GM12891 (cell line): ENCODE data around the gene SZT2. TPM values are rescaled to one million over a fixed set of nuclear protein-coding genes. Genes with fewer than 3 reads are reported as not detected.

Experiments used
- DNase-seq: peaks from one replicate; pipeline ENCODE4 v3.0.0; 2011; ENCODE audit warnings: low spot score; ENCODE audit not compliant: insufficient read length
- FAIRE-seq: peaks from 2 replicates; lab custom pipeline; 2011; peaks lifted over from hg19 to GRCh38; lab: Jason Lieb, UNC
- PAX5 ChIP-seq: IDR thresholded peaks from 2 replicates; pipeline ENCODE4 v1.6.1; 2011; ENCODE audit warnings: low read length, moderate library complexity, mild to moderate bottlenecking; ENCODE audit not compliant: insufficient read depth, severe bottlenecking
- POLR2A ChIP-seq: IDR thresholded peaks from 2 replicates; pipeline ENCODE4 v1.6.1; 2011; ENCODE audit warnings: low read depth, low read length, control low read depth
- POLR2AphosphoS5 ChIP-seq: IDR thresholded peaks from 2 replicates; pipeline ENCODE4 v1.6.1; 2011; ENCODE audit warnings: low read depth, low read length, control low read depth
- POU2F2 ChIP-seq: IDR thresholded peaks from 2 replicates; pipeline ENCODE4 v1.6.1; 2011; ENCODE audit warnings: low read depth, mild to moderate bottlenecking, control low read depth, low read length, moderate library complexity
- SPI1 ChIP-seq: IDR thresholded peaks from 2 replicates; pipeline ENCODE4 v1.6.1; 2011; ENCODE audit warnings: low read depth, low read length, control low read depth
- TAF1 ChIP-seq: IDR thresholded peaks from 2 replicates; pipeline ENCODE4 v1.6.1; 2011; ENCODE audit warnings: low read depth, low read length, control low read depth
- polyA plus RNA-seq: library from polyadenylated mRNA; unstranded; fragments of >200 nt; gene quantifications from one replicate; pipeline ENCODE4 v1.2.1, GENCODE V29; 2012; ENCODE audit warnings: low read depth, missing spikeins, inconsistent platforms; ENCODE audit not compliant: missing spikeins

Gene SZT2
- 11.0 TPM for polyA plus RNA-seq

- TF ChIP-seq PAX5 (peak; percentile 12), POU2F2 (no peak), SPI1 (peak; percentile 86), TAF1 (peak; percentile 62; the same call in 1 of the 2 replicates), POLR2AphosphoS5 (peak; percentile 78), POLR2A (peak; percentile 85)
- peak; percentile 94 for FAIRE-seq
- peak; percentile 93 for DNase-seq
Observed at GRCh38 chr1:43389326-43390313, at the start of gene SZT2, which contains the start of gene MED8. SZT2 (plus strand) TSS chr1:43389899; CDS start chr1:43389969, 70 bp downstream. MED8 (minus strand) TSS chr1:43389800; CDS start chr1:43389764, 36 bp downstream.

- no peak for DNase-seq
Observed at GRCh38 chr1:43340559-43340958, 49.1 kb upstream of the SZT2 start.

GRCh38 chr1:43344267-43344850 is 45.3 kb upstream of the SZT2 start:
- TF ChIP-seq POLR2AphosphoS5 (no peak), PAX5 (no peak), POU2F2 (no peak), POLR2A (no peak), SPI1 (no peak), TAF1 (no peak)
- no peak for FAIRE-seq
- DNase-seq = no peak

More at GRCh38 chr1:43340559-43340958, 49.1 kb upstream of the SZT2 start:
- FAIRE-seq = no peak
- no peak for TF ChIP-seq POLR2A
- no peak for TF ChIP-seq TAF1
- no peak for TF ChIP-seq PAX5
- no peak for TF ChIP-seq POLR2AphosphoS5
- TF ChIP-seq SPI1 = no peak
- no peak for TF ChIP-seq POU2F2

- no peak for TF ChIP-seq POLR2AphosphoS5
- TF ChIP-seq TAF1 = no peak
- no peak for TF ChIP-seq PAX5
- TF ChIP-seq SPI1 = no peak
- TF ChIP-seq POLR2A = no peak
- TF ChIP-seq POU2F2 = no peak
- DNase-seq (no peak), FAIRE-seq (no peak)
Observed at GRCh38 chr1:43345120-43345519, 44.6 kb upstream of the SZT2 start.

GRCh38 chr1:43346636-43347035 is 43.1 kb upstream of the SZT2 start:
- FAIRE-seq (no peak), DNase-seq (no peak)
- TF ChIP-seq POLR2AphosphoS5 (no peak), PAX5 (no peak), TAF1 (no peak), POU2F2 (no peak), SPI1 (no peak), POLR2A (no peak)

- no peak for TF ChIP-seq POU2F2
- TF ChIP-seq POLR2A = no peak
- TF ChIP-seq SPI1 = no peak
- TF ChIP-seq POLR2AphosphoS5 = no peak
- TF ChIP-seq TAF1 = no peak
- no peak for TF ChIP-seq PAX5
- DNase-seq (no peak), FAIRE-seq (no peak)
Observed at GRCh38 chr1:43348343-43348808, 41.3 kb upstream of the SZT2 start.

GRCh38 chr1:43348809-43349593 is 40.7 kb upstream of the SZT2 start:
- peak; percentile 94 for FAIRE-seq
- peak; percentile 77 for DNase-seq

More at GRCh38 chr1:43348809-43349593, 40.7 kb upstream of the SZT2 start:
- TF ChIP-seq POU2F2 (no peak), TAF1 (0 out of 2 replicates have a peak, but pooled peaks have one; percentile 22), POLR2A (peak; percentile 62), SPI1 (no peak), POLR2AphosphoS5 (peak; percentile 58; the same call in 1 of the 2 replicates)
